HL-60/S4 (cell line): ENCODE measurements around the gene MCAT.

ENCODE experiments used
- in situ Hi-C: fragments of 300-500 bp; cut with MboI; formaldehyde crosslinking; loops from 2 replicates; pipeline ENCODE4 v1.14.3; 2022; ENCODE audit warnings: low sequenced_read_pairs

MCAT gene, protein sequence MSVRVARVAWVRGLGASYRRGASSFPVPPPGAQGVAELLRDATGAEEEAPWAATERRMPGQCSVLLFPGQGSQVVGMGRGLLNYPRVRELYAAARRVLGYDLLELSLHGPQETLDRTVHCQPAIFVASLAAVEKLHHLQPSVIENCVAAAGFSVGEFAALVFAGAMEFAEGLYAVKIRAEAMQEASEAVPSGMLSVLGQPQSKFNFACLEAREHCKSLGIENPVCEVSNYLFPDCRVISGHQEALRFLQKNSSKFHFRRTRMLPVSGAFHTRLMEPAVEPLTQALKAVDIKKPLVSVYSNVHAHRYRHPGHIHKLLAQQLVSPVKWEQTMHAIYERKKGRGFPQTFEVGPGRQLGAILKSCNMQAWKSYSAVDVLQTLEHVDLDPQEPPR

DNA sequence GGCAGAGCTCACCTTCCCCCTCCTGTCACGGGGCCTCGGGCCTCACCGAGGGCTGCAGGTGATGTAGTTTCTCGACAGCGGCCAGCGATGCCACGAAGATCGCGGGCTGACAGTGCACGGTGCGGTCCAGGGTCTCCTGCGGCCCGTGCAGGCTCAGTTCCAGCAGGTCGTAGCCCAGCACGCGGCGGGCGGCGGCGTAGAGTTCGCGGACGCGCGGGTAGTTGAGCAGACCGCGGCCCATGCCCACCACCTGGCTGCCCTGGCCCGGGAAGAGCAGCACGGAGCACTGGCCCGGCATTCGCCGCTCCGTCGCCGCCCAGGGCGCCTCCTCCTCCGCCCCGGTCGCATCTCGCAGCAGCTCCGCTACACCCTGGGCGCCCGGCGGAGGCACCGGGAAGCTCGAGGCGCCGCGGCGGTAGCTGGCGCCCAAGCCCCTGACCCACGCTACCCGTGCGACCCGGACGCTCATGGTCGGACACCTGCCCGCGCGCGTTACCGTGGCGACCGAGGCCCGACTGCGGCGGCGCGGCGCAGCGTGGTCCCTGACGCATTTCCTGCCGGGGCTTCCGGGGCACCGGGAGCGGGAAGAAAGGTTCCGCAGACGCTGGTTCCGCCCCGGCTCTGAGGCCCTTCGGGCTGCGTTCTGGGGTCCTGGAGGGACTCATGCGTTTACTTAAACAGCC, at the start of gene MCAT:
MCAT (minus strand) TSS at position 519 of the 683 bp plus-strand sequence; CDS start at position 469, 50 bp downstream.
- in situ Hi-C loops: no loop called here

- in situ Hi-C loops: no loop called here
These were observed 48.6 kb upstream of the MCAT start for GRCh38 chr22:43191831-43192230.

DNA sequence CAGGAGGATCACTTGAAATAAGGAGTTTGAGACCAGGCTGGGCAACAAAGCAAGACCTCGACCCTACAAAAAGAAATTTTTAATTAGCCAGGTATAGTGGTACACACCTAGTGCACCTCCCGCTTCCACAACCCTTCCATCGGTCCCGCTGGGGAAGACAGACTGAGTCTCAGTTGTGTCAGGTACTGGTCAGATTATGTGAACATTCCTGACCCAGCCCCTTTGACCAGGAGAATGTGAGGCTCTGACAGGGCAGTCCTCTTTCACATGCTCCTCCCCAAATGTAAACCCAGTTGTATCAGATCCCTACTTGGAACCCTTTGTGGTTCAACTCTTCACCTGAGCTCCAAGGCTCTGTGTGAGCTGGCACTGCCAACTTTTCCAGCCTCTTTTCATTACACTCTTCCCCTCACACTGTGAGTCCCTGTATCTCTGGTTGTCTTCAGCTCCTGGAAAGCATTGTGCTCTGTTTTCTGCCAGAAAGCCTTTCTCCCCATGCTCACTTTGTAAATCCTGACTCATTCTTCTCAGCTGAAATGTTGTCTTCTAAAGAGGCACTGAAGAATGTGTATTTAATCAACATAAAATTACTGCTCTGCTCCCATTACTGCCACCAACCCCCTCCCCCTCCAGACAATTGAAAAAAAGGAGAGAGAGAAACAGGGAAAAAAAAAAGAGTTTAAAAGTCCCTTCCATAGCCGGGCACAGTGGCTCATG, 45.8 kb upstream of the MCAT start:
- in situ Hi-C loops: no loop called here

DNA sequence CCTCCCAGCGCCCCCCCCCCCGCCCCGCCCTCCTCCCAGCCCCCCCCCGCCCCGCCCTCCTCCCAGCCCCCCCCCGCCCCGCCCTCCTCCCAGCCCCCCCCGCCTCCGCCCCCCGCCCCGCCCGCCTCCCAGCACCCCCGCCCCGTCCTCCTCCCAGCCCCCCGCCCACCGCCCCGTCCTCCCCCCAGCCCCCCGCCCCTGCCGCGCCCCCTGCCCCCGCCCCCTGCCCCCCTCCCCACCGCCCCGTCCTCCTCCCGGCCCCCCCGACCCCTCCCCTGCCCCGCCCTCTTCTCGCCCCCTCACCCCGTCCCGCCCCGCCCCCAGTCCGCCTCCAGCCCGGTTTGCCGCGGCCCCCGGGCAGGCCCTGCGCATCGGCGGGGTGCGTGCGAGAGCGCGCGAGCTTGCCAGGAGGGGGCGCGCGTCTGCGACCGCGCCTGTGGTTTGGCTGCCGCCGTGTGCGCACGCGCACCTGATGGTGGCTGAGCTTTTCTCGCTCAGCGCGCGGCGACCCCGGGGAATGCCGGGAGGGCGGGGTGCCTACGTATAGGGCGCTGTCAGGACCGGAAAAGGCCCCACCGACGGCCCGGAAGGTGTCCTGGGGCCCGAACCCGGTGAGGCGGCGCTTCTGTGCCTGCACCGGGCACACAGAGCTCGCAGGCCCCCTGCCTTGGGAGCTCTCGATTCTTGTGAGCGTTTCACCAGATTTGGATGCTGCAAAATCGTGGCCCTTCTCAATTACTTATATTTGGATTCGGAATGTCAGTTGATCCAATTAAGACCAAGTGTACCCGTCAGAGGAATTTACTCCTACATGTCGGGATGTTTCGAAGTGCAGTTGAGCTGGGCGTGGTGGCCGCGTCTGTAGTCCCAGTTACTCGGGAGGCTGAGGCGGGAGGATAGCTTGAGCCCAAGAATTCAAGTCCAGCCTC, 44.2 kb upstream of the MCAT start:
- in situ Hi-C loops: no loop called here

- in situ Hi-C loops: no loop called here
These were observed 43.3 kb upstream of the MCAT start, which contains the start of gene TTLL12 for GRCh38 chr22:43186272-43187170. TTLL12 (minus strand) TSS chr22:43187134; CDS start chr22:43187069, 65 bp downstream.

DNA sequence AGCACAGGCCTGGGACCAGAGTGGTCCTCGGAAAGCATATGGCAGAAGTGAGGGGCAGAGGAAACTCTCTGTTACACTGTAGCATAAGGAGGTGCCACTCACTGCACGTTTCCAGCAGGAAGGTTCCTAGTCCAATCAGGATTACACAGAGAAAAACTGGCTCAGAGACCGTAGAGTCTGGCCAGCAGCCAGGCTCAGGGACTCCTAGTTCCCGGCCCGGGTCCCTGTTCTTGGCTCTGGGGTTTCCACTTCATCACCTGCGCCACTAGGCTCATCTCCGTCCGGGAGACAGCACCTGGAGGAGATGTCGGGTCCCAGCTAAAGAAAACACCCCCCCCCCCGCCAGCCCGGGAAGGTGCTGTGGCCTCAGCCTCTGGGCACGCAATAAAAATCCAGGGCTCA, 42.7 kb upstream of the MCAT start:
- in situ Hi-C loops: no loop called here

DNA sequence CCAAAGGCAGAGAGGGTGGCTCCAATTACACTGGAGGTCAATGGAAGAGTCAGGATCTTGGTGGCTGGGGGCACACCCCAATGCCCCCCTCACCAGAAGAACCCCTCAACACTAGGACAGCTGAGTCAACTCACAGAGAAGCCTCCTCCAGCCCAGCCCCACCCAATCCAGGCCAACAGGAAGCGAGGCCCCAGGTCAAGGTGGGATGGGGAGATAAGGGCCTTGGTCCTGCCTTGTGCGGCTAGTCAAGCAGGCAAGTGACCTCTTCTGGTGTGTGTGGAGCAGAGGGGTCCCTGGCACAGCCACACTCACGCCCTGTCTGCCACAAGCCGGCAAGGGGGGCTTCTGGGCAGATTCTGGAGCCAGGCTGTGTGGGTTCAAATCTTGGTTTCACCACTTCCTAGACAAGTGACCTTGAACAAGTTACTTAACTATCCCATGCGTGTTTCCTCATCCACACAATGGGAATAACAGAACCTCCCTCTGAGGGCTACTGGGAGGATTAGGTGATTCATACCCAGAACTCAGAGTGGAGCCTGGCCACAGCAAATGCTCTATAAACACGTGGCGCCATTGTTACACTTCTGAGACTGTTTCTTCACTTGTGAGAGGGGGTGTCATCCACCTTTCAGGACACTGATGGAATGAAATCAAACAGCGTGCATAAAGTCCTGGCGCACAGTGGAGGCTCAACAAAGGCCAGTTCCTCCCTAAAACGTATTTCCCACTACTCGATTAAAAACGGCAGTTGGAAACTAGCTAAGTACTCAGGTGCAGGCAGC, 40.5 kb upstream of the MCAT start:
- in situ Hi-C loops: no loop called here

DNA sequence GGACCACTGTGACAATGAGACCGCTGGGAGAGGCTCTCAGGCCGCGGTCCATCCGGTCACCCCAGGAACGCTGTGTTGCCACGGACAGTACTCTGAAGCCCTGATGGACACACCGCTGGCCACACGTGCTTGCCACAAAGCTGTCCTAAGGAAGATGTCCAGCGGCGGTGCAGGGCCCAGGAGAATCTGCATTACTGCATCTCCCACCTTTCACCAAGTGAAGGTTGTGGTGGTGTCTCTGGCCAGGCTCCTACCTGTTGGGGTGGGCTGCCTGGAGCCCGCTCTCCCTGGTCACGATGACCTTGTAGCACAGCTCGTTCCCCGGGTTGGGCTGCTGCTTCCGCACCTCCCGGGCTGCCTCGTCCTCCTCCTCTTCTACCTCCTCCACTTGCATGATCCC, 39.5 kb upstream of the MCAT start:
- in situ Hi-C loops: no loop called here

DNA sequence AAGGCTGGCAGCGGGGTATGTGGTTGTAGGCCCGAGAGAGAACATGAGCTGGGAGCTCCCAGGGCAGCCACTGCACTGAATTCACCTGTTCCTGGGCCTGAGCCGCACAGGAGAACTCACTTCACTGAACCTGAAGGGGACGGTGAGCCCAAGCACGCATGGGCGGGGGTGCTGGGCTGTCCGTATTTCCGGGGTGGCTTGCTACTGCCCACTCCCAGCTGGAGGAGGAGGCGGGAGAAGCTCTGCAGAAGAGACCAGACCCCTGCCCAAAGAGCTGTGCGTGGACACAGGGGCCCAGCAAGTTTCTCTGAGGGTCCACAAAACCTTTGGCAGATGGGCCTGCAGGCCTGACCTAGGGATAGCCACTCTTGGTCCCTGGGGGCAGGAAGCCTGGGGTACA, 38.9 kb upstream of the MCAT start:
- in situ Hi-C loops: no loop called here

GRCh38 chr22:43181321-43182076, 38.3 kb upstream of the MCAT start:
- in situ Hi-C loops: no loop called here

DNA sequence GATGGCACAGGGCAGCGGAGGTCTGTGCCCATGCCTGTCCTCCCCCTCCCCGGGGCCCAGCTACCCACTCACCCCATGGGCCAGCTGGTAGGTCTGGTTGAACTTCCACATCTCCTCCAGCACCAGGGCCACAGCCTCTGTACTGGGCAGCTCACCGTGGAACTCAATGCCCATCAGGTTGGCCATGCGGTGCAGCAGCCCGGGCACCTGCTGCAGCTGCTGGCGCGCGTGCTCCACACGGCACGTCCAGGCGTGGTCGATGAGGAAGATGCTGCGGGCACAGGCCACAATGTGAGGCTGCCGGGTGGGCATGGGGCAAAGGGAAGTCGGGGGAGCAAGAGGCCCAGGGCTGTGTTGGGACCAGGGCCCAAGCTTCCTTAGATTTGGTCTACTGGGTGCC, 37.5 kb upstream of the MCAT start:
- in situ Hi-C loops: no loop called here

- in situ Hi-C loops: no loop called here
These were observed 36.7 kb upstream of the MCAT start for GRCh38 chr22:43179911-43180195.

- in situ Hi-C loops: no loop called here
These were observed 36.1 kb upstream of the MCAT start for GRCh38 chr22:43179146-43179910.

DNA sequence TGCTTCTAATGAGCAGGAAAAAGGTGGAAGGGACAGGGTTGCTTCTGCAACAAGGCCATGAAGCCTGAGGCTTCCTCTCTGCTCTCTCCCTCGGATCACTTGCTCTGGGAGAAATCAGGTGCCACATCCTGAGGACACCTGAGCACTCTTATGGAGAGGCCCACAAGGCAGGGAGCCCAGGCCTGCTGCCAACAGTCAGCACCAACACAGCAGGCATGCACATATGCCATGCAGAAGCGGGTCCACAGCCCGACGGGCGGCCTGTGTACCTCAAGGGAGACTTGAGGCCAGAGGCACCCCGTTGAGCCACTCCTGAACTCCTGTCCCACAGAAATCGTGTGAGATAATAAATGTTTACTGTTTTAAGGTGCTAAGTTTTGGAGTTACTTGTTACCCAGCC, 34.3 kb upstream of the MCAT start:
- in situ Hi-C loops: no loop called here

- in situ Hi-C loops: no loop called here
These were observed 32.9 kb upstream of the MCAT start for GRCh38 chr22:43176090-43176489.

GRCh38 chr22:43174941-43175531, 31.8 kb upstream of the MCAT start:
- in situ Hi-C loops: no loop called here
